K562 (cell line): ENCODE results near the gene WDR1.

Source experiments
- CTCF ChIP-seq, 3 experiments: IDR thresholded peaks in 2 of 3; conservative IDR thresholded peaks in 1 of 3; 2 replicates each; pipeline ENCODE4 v1.5.1; 2011 to 2012; ENCODE audit warnings: low read length in 3 of 3, mild to moderate bottlenecking in 3 of 3, control low read depth in 2 of 3, improper control_type of control experiment in 1 of 3, inconsistent platforms in 1 of 3, low read depth in 1 of 3, mixed read lengths in 1 of 3, moderate library complexity in 1 of 3; ENCODE audit not compliant: insufficient read depth in 2 of 3
- PBX2 ChIP-seq, 2 experiments: IDR thresholded peaks in 1 of 2; conservative IDR thresholded peaks in 1 of 2; 2 replicates each; pipeline ENCODE4 v1.6.1; 2016; ENCODE audit warnings: low read depth in 2 of 2, mild to moderate bottlenecking in 1 of 2, missing compliant biosample characterization in 1 of 2, missing genetic modification characterization in 1 of 2, moderate library complexity in 1 of 2

- no peak for TF ChIP-seq CTCF (IDR thresholded peaks at IDR 0.05 in 2 of 3, conservative IDR thresholded peaks at IDR 0.05 in 1 of 3; ENCODE audit: insufficient read depth in 2 of 3, low read depth in 1 of 3, low read length in 3 of 3)
- no peak for TF ChIP-seq PBX2 (CRISPR knock-in tag; IDR thresholded peaks at IDR 0.05; ENCODE audit: low read depth)
- no peak for TF ChIP-seq PBX2 (tag; conservative IDR thresholded peaks at IDR 0.05; ENCODE audit: low read depth)
These were observed 87.2 kb downstream of the WDR1 start for GRCh38 chr4:10029403-10029802.
